MM.1S (cell line): ENCODE results near the gene WDR38.

ENCODE experiments used
- EZH2 ChIP-seq: fragments of 300-600 bp; sonication (generic); optimal IDR thresholded peaks from 2 replicates; pipeline ENCODE3; 2017; ENCODE audit warnings: low read depth, mild to moderate bottlenecking, antibody characterized with exemption, low read length, mixed read lengths
- TF ChIP-seq, protein P1 (sequence below): fragments of 300-600 bp; sonication (generic); IDR thresholded peaks from 2 replicates; pipeline ENCODE4 v1.5.1; 2016; ENCODE audit warnings: antibody characterized with exemption, low read length, mixed read lengths

GRCh38 chr9:124884376-124884775, 31.1 kb downstream of the WDR38 start:
- TF ChIP-seq, protein P1, sequence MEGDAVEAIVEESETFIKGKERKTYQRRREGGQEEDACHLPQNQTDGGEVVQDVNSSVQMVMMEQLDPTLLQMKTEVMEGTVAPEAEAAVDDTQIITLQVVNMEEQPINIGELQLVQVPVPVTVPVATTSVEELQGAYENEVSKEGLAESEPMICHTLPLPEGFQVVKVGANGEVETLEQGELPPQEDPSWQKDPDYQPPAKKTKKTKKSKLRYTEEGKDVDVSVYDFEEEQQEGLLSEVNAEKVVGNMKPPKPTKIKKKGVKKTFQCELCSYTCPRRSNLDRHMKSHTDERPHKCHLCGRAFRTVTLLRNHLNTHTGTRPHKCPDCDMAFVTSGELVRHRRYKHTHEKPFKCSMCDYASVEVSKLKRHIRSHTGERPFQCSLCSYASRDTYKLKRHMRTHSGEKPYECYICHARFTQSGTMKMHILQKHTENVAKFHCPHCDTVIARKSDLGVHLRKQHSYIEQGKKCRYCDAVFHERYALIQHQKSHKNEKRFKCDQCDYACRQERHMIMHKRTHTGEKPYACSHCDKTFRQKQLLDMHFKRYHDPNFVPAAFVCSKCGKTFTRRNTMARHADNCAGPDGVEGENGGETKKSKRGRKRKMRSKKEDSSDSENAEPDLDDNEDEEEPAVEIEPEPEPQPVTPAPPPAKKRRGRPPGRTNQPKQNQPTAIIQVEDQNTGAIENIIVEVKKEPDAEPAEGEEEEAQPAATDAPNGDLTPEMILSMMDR: no peak
- TF ChIP-seq EZH2: no peak
